Measurements from ENCODE around the gene S100A13. TPM values are rescaled to one million over a fixed set of nuclear protein-coding genes. Genes with fewer than 3 reads are reported as not detected.
A peak's percentile ranks its signal among the peaks of the same experiment; 100 is the strongest.

Gene S100A13
- total and polyA plus RNA-seq, 2 experiments from 2014 or later: 101 to 250 TPM

DNA sequence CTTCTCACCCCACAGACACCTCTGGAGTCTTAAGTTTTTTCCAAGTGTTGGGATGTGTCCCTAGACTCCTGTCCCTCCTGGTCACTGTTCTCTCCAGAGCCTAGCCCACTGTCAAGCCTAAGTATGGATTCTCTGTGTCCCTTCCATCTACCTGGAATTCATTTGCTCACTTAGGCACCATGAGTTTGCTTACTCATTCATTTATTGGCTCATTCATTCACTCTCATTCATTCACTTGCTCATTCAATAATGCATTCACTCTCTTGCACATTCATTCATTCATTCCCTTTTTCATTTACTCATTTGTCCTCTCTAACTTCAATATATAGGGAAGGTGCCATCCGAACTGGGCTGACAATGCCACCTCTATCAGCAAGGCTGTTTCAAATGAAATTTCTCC lies 15.9 kb downstream of the S100A13 start:
- H3K4me1 ChIP-seq (ENCODE audit: low read depth): peaks cover 33% of the 10 kb centered on the region
- no peak overlapping the region for H3K27ac ChIP-seq
- H3K27me3 ChIP-seq: no peaks in the 10 kb centered on the region
- TF ChIP-seq, protein P1, sequence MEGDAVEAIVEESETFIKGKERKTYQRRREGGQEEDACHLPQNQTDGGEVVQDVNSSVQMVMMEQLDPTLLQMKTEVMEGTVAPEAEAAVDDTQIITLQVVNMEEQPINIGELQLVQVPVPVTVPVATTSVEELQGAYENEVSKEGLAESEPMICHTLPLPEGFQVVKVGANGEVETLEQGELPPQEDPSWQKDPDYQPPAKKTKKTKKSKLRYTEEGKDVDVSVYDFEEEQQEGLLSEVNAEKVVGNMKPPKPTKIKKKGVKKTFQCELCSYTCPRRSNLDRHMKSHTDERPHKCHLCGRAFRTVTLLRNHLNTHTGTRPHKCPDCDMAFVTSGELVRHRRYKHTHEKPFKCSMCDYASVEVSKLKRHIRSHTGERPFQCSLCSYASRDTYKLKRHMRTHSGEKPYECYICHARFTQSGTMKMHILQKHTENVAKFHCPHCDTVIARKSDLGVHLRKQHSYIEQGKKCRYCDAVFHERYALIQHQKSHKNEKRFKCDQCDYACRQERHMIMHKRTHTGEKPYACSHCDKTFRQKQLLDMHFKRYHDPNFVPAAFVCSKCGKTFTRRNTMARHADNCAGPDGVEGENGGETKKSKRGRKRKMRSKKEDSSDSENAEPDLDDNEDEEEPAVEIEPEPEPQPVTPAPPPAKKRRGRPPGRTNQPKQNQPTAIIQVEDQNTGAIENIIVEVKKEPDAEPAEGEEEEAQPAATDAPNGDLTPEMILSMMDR (IDR thresholded peaks at IDR 0.05; ENCODE audit: low read depth, low read length): no peak
- H3K9me3 ChIP-seq (ENCODE audit: low read depth): no peaks in the 10 kb centered on the region
- no peak overlapping the region for H3K4me3 ChIP-seq
- no peaks in the 10 kb centered on the region for H3K36me3 ChIP-seq
- DNase-seq (ENCODE audit: low read depth in 1 of 2, low spot score in 1 of 2): no peak

- Histone ChIP-seq H3K9me3 (ENCODE audit: low read depth) (no peaks in the 10 kb centered on the region), H3K36me3 (no peaks in the 10 kb centered on the region), H3K27me3 (no peaks in the 10 kb centered on the region), H3K4me1 (ENCODE audit: low read depth) (peaks cover 33% of the 10 kb centered on the region), H3K27ac (no peak overlapping the region), H3K4me3 (no peak overlapping the region)
- TF ChIP-seq, protein P1 (IDR thresholded peaks at IDR 0.05; ENCODE audit: low read depth, low read length): no peak
- DNase-seq (ENCODE audit: low read depth in 1 of 2, low spot score in 1 of 2): no peak
Observed at GRCh38 chr1:153610811-153611301, 16.4 kb downstream of the S100A13 start.

DNA sequence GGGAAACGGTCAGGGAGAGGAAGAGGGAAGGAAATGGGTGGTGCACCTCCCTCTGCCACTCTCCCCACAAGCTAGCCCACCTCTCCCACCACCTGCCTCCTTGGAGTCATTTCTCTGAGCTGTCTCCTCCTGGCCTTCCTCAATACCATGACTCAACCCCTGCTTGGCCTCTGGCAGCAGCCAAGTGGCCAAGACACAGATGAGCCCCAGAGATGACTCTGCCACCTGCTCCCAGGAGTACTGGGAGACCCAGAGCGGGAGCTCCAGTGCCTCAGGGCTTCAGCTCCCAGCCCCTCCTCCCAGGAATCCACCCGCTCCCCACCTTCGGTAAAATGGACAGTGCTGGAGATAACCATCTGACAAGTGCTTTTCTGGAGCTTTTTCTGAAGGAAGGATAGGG lies 17.0 kb downstream of the S100A13 start:
- TF ChIP-seq, protein P1 (IDR thresholded peaks at IDR 0.05; ENCODE audit: low read depth, low read length): no peak
- DNase-seq (ENCODE audit: low read depth in 1 of 2, low spot score in 1 of 2): no peak
- Histone ChIP-seq H3K9me3 (ENCODE audit: low read depth) (no peaks in the 10 kb centered on the region), H3K4me1 (ENCODE audit: low read depth) (peaks cover 33% of the 10 kb centered on the region), H3K36me3 (no peaks in the 10 kb centered on the region), H3K4me3 (no peak overlapping the region), H3K27ac (peak overlapping the region; percentile 74), H3K27me3 (no peaks in the 10 kb centered on the region)

DNA sequence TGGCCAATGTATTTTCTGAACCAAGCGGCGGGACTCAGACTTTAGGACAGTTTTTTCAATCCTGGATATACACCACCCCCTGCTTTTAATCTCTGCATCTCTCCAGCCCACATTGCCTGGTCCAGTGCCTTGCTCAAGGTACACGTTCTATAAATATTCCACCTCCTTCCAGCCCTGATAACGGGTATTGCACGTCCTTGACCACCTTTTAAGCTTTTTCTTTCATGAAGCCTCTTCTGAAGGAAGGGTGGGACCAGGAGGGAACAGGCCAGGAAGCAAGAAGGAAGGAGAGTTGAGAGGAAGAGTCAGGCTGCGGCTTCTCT lies 17.8 kb downstream of the S100A13 start:
- TF ChIP-seq, protein P1 (IDR thresholded peaks at IDR 0.05; ENCODE audit: low read depth, low read length): no peak
- Histone ChIP-seq H3K9me3 (ENCODE audit: low read depth) (no peaks in the 10 kb centered on the region), H3K4me1 (ENCODE audit: low read depth) (peaks cover 33% of the 10 kb centered on the region), H3K27ac (peak overlapping the region; percentile 74), H3K27me3 (no peaks in the 10 kb centered on the region), H3K36me3 (no peaks in the 10 kb centered on the region), H3K4me3 (no peak overlapping the region)
- no peak for DNase-seq (ENCODE audit: low read depth in 1 of 2, low spot score in 1 of 2)

DNA sequence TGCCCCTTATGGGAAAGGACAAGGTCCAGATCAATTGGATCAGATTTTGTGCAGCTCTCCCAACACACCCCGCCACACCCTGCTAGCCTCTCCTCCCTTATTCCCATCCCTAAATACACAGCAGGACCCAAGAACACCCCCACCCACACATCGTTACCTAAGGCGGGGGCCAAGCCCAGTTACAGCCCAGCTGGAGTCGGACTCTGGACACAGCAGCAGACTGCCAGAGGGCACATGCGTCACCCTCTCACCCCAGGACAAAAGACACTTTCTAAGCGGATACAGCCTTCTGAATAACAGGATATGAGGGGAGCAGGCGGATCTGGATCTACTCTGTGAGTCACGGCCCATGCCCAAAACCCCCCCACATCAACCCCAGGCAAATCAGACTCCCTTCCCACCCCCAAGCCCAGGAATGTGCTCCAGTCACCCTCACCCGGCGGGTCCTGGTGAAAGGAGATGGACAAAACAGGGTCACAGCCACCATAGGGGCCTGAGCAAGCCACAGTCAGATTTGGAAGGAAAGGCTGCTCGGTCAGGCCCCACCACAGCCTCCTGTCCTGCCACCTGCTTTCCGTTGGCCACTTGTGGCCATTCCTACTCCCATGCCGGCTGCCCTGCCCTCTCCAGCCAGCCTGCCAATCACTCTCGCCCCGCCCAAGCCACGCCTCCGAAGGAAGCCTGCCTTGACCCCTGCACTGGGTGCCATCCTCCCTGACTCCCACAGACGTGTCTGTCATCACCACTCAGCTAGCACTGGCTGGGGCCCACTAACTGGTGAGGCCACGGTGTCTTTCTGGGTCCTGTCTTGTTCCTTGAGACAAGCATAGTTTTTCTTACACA lies 18.3 kb downstream of the S100A13 start:
- no peaks in the 10 kb centered on the region for H3K9me3 ChIP-seq (ENCODE audit: low read depth)
- DNase-seq (ENCODE audit: low read depth in 1 of 2, low spot score in 1 of 2): peak; percentile 65 to 91
- H3K4me1 ChIP-seq (ENCODE audit: low read depth): peaks cover 33% of the 10 kb centered on the region
- H3K4me3 ChIP-seq: no peak overlapping the region
- TF ChIP-seq, protein P1 (IDR thresholded peaks at IDR 0.05; ENCODE audit: low read depth, low read length): no peak
- no peaks in the 10 kb centered on the region for H3K36me3 ChIP-seq
- H3K27me3 ChIP-seq: no peaks in the 10 kb centered on the region
- H3K27ac ChIP-seq: peak overlapping the region; percentile 74
